ENCODE data around the gene AARS2.

- TF ChIP-seq CTCF (IDR thresholded peaks at IDR 0.05) (no peak), POLR2A (IDR thresholded peaks at IDR 0.05) (no peak)
These were observed 56.4 kb downstream of the AARS2 start for GRCh38 chr6:44256775-44257024.

Data from adrenal gland (tissue), 5 donors.